Measurements from ENCODE around the gene DAZAP2.

GRCh38 chr12:51264297-51264696 lies 25.7 kb downstream of the DAZAP2 start:
- TF ChIP-seq EZH2 (IDR thresholded peaks at IDR 0.05; ENCODE audit: low read length) (no peak), CTCF (optimal IDR thresholded peaks at IDR 0.05 in 1 of 3, IDR thresholded peaks at IDR 0.05 in 1 of 3, conservative IDR thresholded peaks at IDR 0.05 in 1 of 3; ENCODE audit: extremely low read depth in 1 of 3, insufficient read depth in 2 of 3, low read length in 3 of 3) (no peak)

All from keratinocyte (primary cell).